Measurements from ENCODE around the gene GPR152. TPM values are rescaled to one million over a fixed set of nuclear protein-coding genes. Genes with fewer than 3 reads are reported as not detected.

The GPR152 gene
- not detected in 2 replicates for total RNA-seq
- not detected in 2 replicates for polyA plus RNA-seq
- not detected in 2 replicates for polyA plus RNA-seq (2011; cell fraction: cytosol; rRNA removed)
- polyA plus RNA-seq (2011; cell fraction: nucleus; rRNA removed), result not detected in 2 replicates
- polyA plus RNA-seq (2012), result not detected in 2 replicates
- not detected in 2 replicates for polyA minus RNA-seq
- polyA minus RNA-seq (2011; cell fraction: cytosol; rRNA and poly(A)+ RNA removed), result not detected
- not detected in 2 replicates for polyA minus RNA-seq (2011; cell fraction: nucleus; rRNA and poly(A)+ RNA removed)
- not detected for Bru-seq, nascent RNA
- BruChase-seq, experiment 1, labeled RNA remaining after a 6-hour chase, result not detected
- BruChase-seq, experiment 2, labeled RNA remaining after a 2-hour chase, result not detected
- long read RNA-seq, result 0 reads

- Histone ChIP-seq H3K9ac (replicated peaks; ENCODE audit: extremely low read depth, insufficient read depth, low read length) (no peak within 1 kb of the TSS), H3K4me3 (replicated peaks in 1 of 3; ENCODE audit: insufficient read depth in 1 of 3, low read depth in 1 of 3, low read length in 3 of 3) (peak within 1 kb of the TSS in 2 of 3 experiments; percentile 26 to 32), H3K79me2 (ENCODE audit: control insufficient read depth, insufficient read depth, low read length) (no peaks in the 10 kb centered on the region), H2AFZ (ENCODE audit: low read depth, low read length) (peak within 1 kb of the TSS; percentile 97), H4K20me1 (replicated peaks; ENCODE audit: control insufficient read depth, extremely low read depth, insufficient read depth, low read length) (no peaks in the 10 kb centered on the region), H3K27ac (ENCODE audit: insufficient read depth, low read depth, low read length) (no peak within 1 kb of the TSS), H3K9me3 (replicated peaks; ENCODE audit: control insufficient read depth, insufficient read depth, low read length) (no peaks in the 10 kb centered on the region), H3K27me3 (ENCODE audit: control insufficient read depth in 2 of 2, insufficient read depth in 2 of 2, low read length in 2 of 2) (no peaks in the 10 kb centered on the region), H3K4me2 (ENCODE audit: insufficient read depth, low read length) (peak within 1 kb of the TSS; percentile 64), H3K36me3 (ENCODE audit: control insufficient read depth in 2 of 2, extremely low read depth in 1 of 2, insufficient read depth in 2 of 2, low read length in 2 of 2) (no peaks in the 10 kb centered on the region), H3K4me1 (ENCODE audit: control insufficient read depth, extremely low read depth, insufficient read depth, low read length) (peaks cover 7% of the 10 kb centered on the region), H3K9me1 (replicated peaks; ENCODE audit: control insufficient read depth, extremely low read depth, insufficient read depth, low read length) (no peaks in the 10 kb centered on the region)
- no TSS peak for BruUV-seq (replicated peaks)
- intact Hi-C loops (cut with micrococcal nuclease) (loop anchor here (1.0 kb wide), 1 partner anchor 56 kb away; the partner anchor contains the start of gene CDK2AP2), dilution Hi-C loops (cut with MboI; ENCODE audit: extremely low pct_ligation_motif_present, low sequenced_read_pairs) (no loop called here)
- DNase-seq (ENCODE audit: low read depth, low spot score) (peak; percentile 32), FAIRE-seq (peak; percentile 85)
- CTCF ChIA-PET, result interaction anchor here (0.7 to 1.4 kb wide), 9 partner anchors 9 to 61 kb away, joined by 3 to 10 read pairs (median 4); partner anchors contain the start of genes AIP, CORO1B, PPP1CA and RAD9A
- POLR2A ChIA-PET, result interaction anchor here (1.5 kb wide), 1 partner anchor 8 kb away, joined by 4 read pairs; no protein-coding TSS in a partner anchor
- no peak for TF ChIP-seq EZH2 (IDR thresholded peaks at IDR 0.05; ENCODE audit: borderline replicate concordance, low read depth, low read length, severe bottlenecking)
- TF ChIP-seq CTCF (IDR thresholded peaks at IDR 0.05; ENCODE audit: extremely low read depth in 1 of 2, insufficient read depth in 1 of 2, low read depth in 1 of 2, low read length in 2 of 2), result peak; percentile 17 to 47
- TF ChIP-seq POLR2AphosphoS5 (IDR thresholded peaks at IDR 0.05; ENCODE audit: insufficient read depth, low read depth, low read length), result no peak
Observed at GRCh38 chr11:67452141-67452952, at the start of gene GPR152. GPR152 (minus strand) TSS chr11:67452729; CDS start chr11:67452724, 5 bp downstream.

Data from endothelial cell of umbilical vein (primary cell).